Neuronal stem cell (in vitro differentiated cells): ENCODE data around the gene PRDM15.

Experiments
- DNase-seq: peaks from one replicate; pipeline ENCODE4 v3.0.0-alpha.2; 2013; ENCODE audit warnings: low spot score
- H2AFZ ChIP-seq: one replicate; pipeline ENCODE4 v1.6.1; 2013; ENCODE audit warnings: mild to moderate bottlenecking, low read length, inconsistent platforms
- H2AK5ac ChIP-seq: 2 replicates; pipeline ENCODE4 v1.6.1; 2013; ENCODE audit warnings: low read depth, mild to moderate bottlenecking, inconsistent platforms, low read length, moderate library complexity, mixed read lengths
- H2BK120ac ChIP-seq: 2 replicates; pipeline ENCODE4 v1.6.1; 2013; ENCODE audit warnings: low read depth, mild to moderate bottlenecking, inconsistent platforms, low read length, moderate library complexity, mixed read lengths
- H2BK12ac ChIP-seq: one replicate; pipeline ENCODE4 v1.6.1; 2013; ENCODE audit warnings: low read length, inconsistent platforms
- H2BK15ac ChIP-seq: 2 replicates; pipeline ENCODE4 v1.6.1; 2013; ENCODE audit warnings: mild to moderate bottlenecking, low read length, inconsistent platforms, mixed read lengths
- H2BK5ac ChIP-seq: one replicate; pipeline ENCODE4 v1.6.1; 2013; ENCODE audit warnings: inconsistent platforms, mild to moderate bottlenecking, low read length, moderate library complexity
- H3K14ac ChIP-seq: one replicate; pipeline ENCODE4 v1.6.1; 2013; ENCODE audit warnings: low read length, inconsistent platforms
- H3K18ac ChIP-seq: 2 replicates; pipeline ENCODE4 v1.6.1; 2013; ENCODE audit warnings: low read length, inconsistent platforms
- H3K23ac ChIP-seq: 2 replicates; pipeline ENCODE4 v1.6.1; 2013; ENCODE audit warnings: low read depth, mild to moderate bottlenecking, mixed read lengths, low read length, inconsistent platforms; ENCODE audit not compliant: poor library complexity
- H3K27ac ChIP-seq: replicated peaks from 3 replicates; pipeline ENCODE4 v1.5.1; 2013; ENCODE audit warnings: low read length, inconsistent platforms
- H3K27me3 ChIP-seq, 3 experiments: 2 replicates each; pipeline ENCODE4 v1.6.1; 2013; ENCODE audit warnings: low read length in 3 of 3, mild to moderate bottlenecking in 2 of 3, inconsistent platforms in 1 of 3, low read depth in 1 of 3, mixed read lengths in 1 of 3, moderate library complexity in 1 of 3; ENCODE audit not compliant: control insufficient read depth in 3 of 3, insufficient read depth in 3 of 3
- H3K36me3 ChIP-seq, 2 donors: replicated peaks in 1 of 2; 2 replicates each; pipeline ENCODE4 v1.6.1; 2013; ENCODE audit warnings: low read length in 2 of 2; ENCODE audit not compliant: control insufficient read depth in 2 of 2, insufficient read depth in 2 of 2
- H3K4ac ChIP-seq: 2 replicates; pipeline ENCODE4 v1.6.1; 2013; ENCODE audit warnings: inconsistent platforms, mild to moderate bottlenecking, low read length, moderate library complexity
- H3K4me1 ChIP-seq, 2 donors: 1 replicate in 1 of 2; 2 replicates in 1 of 2; pipeline ENCODE4 v1.6.1; 2013; ENCODE audit warnings: low read length in 2 of 2, low read depth in 1 of 2; ENCODE audit not compliant: control insufficient read depth in 2 of 2, insufficient read depth in 1 of 2
- H3K4me2 ChIP-seq: one replicate; pipeline ENCODE4 v1.6.1; 2013; ENCODE audit warnings: mild to moderate bottlenecking, low read length, inconsistent platforms; ENCODE audit not compliant: insufficient read depth, poor library complexity, severe bottlenecking
- H3K4me3 ChIP-seq, 2 donors: 2 replicates each; pipeline ENCODE4 v1.5.1; 2013; ENCODE audit warnings: low read length in 2 of 2, mild to moderate bottlenecking in 2 of 2, inconsistent platforms in 1 of 2, moderate library complexity in 1 of 2
- H3K79me1 ChIP-seq: one replicate; pipeline ENCODE4 v1.6.1; 2013; ENCODE audit warnings: low read depth, mild to moderate bottlenecking, inconsistent platforms, low read length, moderate library complexity
- H3K9ac ChIP-seq: one replicate; pipeline ENCODE4 v1.6.1; 2013; ENCODE audit warnings: mild to moderate bottlenecking, low read depth, low read length, inconsistent platforms; ENCODE audit not compliant: poor library complexity
- H3K9me3 ChIP-seq, 2 donors: replicated peaks in 1 of 2; 2 replicates each; pipeline versions ENCODE3 to v1.6.1; 2013; ENCODE audit warnings: low read length in 2 of 2, mild to moderate bottlenecking in 2 of 2, inconsistent platforms in 1 of 2, low read depth in 1 of 2, mixed read lengths in 1 of 2, moderate library complexity in 1 of 2; ENCODE audit not compliant: control insufficient read depth in 2 of 2, insufficient read depth in 1 of 2
- H4K8ac ChIP-seq: one replicate; pipeline ENCODE4 v1.6.1; 2013; ENCODE audit warnings: low read depth, mild to moderate bottlenecking, inconsistent platforms, low read length, moderate library complexity
- H4K91ac ChIP-seq: one replicate; pipeline ENCODE4 v1.6.1; 2013; ENCODE audit warnings: low read length, low read depth, mild to moderate bottlenecking, inconsistent platforms; ENCODE audit not compliant: poor library complexity
- WGBS, 2 donors: extraction: QIAGEN DNeasy Blood & Tissue Kit; methylation state at CpG; one replicate each; pipeline ENCODE4 v1.1.7; 2013; ENCODE audit warnings: missing lambda C conversion rate in 2 of 2, mixed read lengths in 1 of 2; ENCODE audit not compliant: insufficient read length in 2 of 2, insufficient replicate concordance in 1 of 2; ENCODE audit errors: extremely low coverage in 2 of 2; 5-methylcytosine and 5-hydroxymethylcytosine counted together

The PRDM15 gene

GRCh38 chr21:41866274-41866809 lies 12.8 kb downstream of the PRDM15 start:
- Histone ChIP-seq H3K9ac (no peak overlapping the region), H2AK5ac (no peak overlapping the region), H3K23ac (no peak overlapping the region), H3K18ac (no peak overlapping the region), H2BK5ac (no peak overlapping the region), H3K27ac (no peak overlapping the region), H3K14ac (no peak overlapping the region), H2BK120ac (no peak overlapping the region), H2BK12ac (no peak overlapping the region), H3K27me3 (no peaks in the 10 kb centered on the region), H3K4me3 (no peak overlapping the region), H3K9me3 (no peaks in the 10 kb centered on the region), H2AFZ (no peak overlapping the region), H3K36me3 (no peaks in the 10 kb centered on the region), H2BK15ac (no peak overlapping the region), H3K4me2 (no peak overlapping the region), H3K4me1 (peaks cover under 1 to 4% of the 10 kb centered on the region in 2 donors), H3K4ac (no peak overlapping the region), H4K8ac (no peak overlapping the region), H4K91ac (no peak overlapping the region), H3K79me1 (no peaks in the 10 kb centered on the region)
- no peak for DNase-seq
- no CpG with 5 or more reads among the region's 11 CpGs for WGBS, 2 donors

GRCh38 chr21:41865002-41865777 lies 14.0 kb downstream of the PRDM15 start:
- Histone ChIP-seq H3K23ac (no peak overlapping the region), H4K91ac (no peak overlapping the region), H3K36me3 (no peaks in the 10 kb centered on the region), H2BK15ac (no peak overlapping the region), H3K4me3 (no peak overlapping the region), H3K79me1 (no peaks in the 10 kb centered on the region), H2AFZ (no peak overlapping the region), H3K4ac (no peak overlapping the region), H3K9me3 (no peaks in the 10 kb centered on the region), H3K18ac (no peak overlapping the region), H2AK5ac (no peak overlapping the region), H3K4me1 (peaks cover 0 to 2% of the 10 kb centered on the region in 2 donors), H2BK5ac (no peak overlapping the region), H2BK12ac (no peak overlapping the region), H4K8ac (no peak overlapping the region), H3K14ac (no peak overlapping the region), H2BK120ac (no peak overlapping the region), H3K9ac (peak overlapping the region; percentile 0), H3K27ac (no peak overlapping the region), H3K27me3 (no peaks in the 10 kb centered on the region), H3K4me2 (no peak overlapping the region)
- no peak for DNase-seq
- whole genome bisulfite sequencing, 2 donors: no CpG with 5 or more reads among the region's 15 CpGs

- Histone ChIP-seq H3K4me1 (no peaks in the 10 kb centered on the region), H3K36me3 (peaks cover 3 to 4% of the 10 kb centered on the region in 2 donors), H3K27me3 (no peaks in the 10 kb centered on the region), H3K27ac (no peak overlapping the region), H3K18ac (no peak overlapping the region), H3K4ac (no peak overlapping the region), H3K9me3 (no peaks in the 10 kb centered on the region), H2AFZ (no peak overlapping the region), H3K79me1 (no peaks in the 10 kb centered on the region), H4K91ac (no peak overlapping the region), H3K23ac (no peak overlapping the region), H2BK15ac (no peak overlapping the region), H4K8ac (no peak overlapping the region), H2BK12ac (no peak overlapping the region), H2BK5ac (no peak overlapping the region), H3K9ac (no peak overlapping the region), H2BK120ac (no peak overlapping the region), H3K4me3 (no peak overlapping the region), H3K14ac (no peak overlapping the region), H2AK5ac (no peak overlapping the region), H3K4me2 (no peak overlapping the region)
- no CpG with 5 or more reads among the region's 10 CpGs for WGBS, 2 donors
- DNase-seq: no peak
Measured at GRCh38 chr21:41864311-41865001, 14.7 kb downstream of the PRDM15 start.

GRCh38 chr21:41863439-41863740 lies 15.8 kb downstream of the PRDM15 start:
- Histone ChIP-seq H2BK15ac (no peak overlapping the region), H3K9ac (no peak overlapping the region), H4K8ac (no peak overlapping the region), H3K4me3 (no peak overlapping the region), H3K27me3 (no peaks in the 10 kb centered on the region), H3K36me3 (peaks cover 7 to 12% of the 10 kb centered on the region in 2 donors), H4K91ac (no peak overlapping the region), H2BK12ac (no peak overlapping the region), H3K4me2 (no peak overlapping the region), H3K27ac (no peak overlapping the region), H3K79me1 (no peaks in the 10 kb centered on the region), H3K18ac (no peak overlapping the region), H2AFZ (no peak overlapping the region), H3K14ac (no peak overlapping the region), H2BK5ac (no peak overlapping the region), H2BK120ac (no peak overlapping the region), H3K4me1 (no peaks in the 10 kb centered on the region), H3K9me3 (no peaks in the 10 kb centered on the region), H3K4ac (no peak overlapping the region), H2AK5ac (no peak overlapping the region), H3K23ac (no peak overlapping the region)
- no peak for DNase-seq
- WGBS, 2 donors: no CpG with 5 or more reads among the region's 4 CpGs
